Measurements from ENCODE around the gene NEAT1.
A peak's percentile ranks its signal among the peaks of the same experiment; 100 is the strongest.

NEAT1 gene

DNA sequence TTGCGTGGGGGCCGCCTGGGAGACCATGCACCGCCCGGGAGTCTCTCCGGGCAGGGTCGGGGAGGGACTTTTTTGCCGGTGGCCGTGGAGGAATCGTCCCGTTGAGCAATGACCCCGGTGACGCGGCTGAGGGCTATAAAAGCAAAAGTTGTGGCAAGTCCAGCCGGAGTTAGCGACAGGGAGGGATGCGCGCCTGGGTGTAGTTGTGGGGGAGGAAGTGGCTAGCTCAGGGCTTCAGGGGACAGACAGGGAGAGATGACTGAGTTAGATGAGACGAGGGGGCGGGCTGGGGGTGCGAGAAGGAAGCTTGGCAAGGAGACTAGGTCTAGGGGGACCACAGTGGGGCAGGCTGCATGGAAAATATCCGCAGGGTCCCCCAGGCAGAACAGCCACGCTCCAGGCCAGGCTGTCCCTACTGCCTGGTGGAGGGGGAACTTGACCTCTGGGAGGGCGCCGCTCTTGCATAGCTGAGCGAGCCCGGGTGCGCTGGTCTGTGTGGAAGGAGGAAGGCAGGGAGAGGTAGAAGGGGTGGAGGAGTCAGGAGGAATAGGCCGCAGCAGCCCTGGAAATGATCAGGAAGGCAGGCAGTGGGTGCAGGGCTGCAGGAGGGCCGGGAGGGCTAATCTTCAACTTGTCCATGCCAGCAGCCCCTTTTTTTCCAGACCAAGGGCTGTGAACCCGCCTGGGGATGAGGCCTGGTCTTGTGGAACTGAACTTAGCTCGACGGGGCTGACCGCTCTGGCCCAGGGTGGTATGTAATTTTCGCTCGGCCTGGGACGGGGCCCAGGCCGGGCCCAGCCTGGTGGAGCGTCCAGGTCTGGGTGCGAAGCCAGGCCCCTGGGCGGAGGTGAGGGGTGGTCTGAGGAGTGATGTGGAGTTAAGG, at the start of gene NEAT1:
NEAT1 (plus strand) TSS at position 166 of the 883 bp plus-strand sequence.
- H3K4me3 Mint-ChIP-seq: peak within 1 kb of the TSS; percentile 100
- peaks cover 56% of the 10 kb centered on the region for H3K36me3 Mint-ChIP-seq
- no peaks in the 10 kb centered on the region for H3K27me3 Mint-ChIP-seq
- no peaks in the 10 kb centered on the region for H3K9me3 Mint-ChIP-seq
- H3K4me1 Mint-ChIP-seq: peaks cover 63% of the 10 kb centered on the region
- H3K27ac Mint-ChIP-seq: peak within 1 kb of the TSS; percentile 96
- peak; percentile 20 for ATAC-seq

DNA sequence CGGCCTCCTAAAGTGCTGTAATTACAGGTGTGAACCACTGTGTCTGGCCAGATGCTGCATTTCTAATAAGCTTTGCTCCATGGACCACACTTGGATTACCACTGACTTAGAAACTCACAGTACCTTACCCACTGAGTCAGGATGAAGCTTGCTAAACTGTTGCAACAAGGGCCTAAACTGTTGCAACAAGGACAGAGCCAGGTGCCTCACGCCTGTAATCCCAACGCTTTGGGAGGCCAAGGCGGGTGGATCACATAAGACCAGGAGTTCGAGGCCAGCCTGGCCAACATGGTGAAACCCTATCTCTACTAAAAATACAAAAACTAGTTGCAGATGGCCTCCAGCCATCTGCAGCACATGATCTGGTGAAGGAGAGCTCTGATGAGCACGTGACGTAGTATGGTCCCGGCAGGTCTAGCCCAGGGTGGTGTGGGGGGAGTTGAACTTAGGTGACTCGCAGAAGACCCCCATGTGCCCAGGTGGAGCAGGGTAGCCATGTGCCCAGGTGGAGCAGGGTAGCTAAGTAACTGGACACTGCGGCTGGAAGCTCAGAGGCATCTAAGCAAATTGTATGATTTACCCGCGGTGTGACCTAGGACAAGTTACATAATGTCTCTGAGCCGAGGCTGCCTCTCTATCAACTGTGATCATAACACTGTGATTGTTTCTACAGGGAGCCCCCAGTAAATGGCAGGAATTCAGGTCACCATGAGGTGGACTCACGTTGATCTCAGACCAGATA, 48.6 kb upstream of the NEAT1 start:
- H3K27ac Mint-ChIP-seq: peak overlapping the region; percentile 46
- no peaks in the 10 kb centered on the region for H3K36me3 Mint-ChIP-seq
- no peaks in the 10 kb centered on the region for H3K9me3 Mint-ChIP-seq
- H3K4me3 Mint-ChIP-seq: no peak overlapping the region
- no peak for ATAC-seq
- no peaks in the 10 kb centered on the region for H3K27me3 Mint-ChIP-seq
- peaks cover 23% of the 10 kb centered on the region for H3K4me1 Mint-ChIP-seq

DNA sequence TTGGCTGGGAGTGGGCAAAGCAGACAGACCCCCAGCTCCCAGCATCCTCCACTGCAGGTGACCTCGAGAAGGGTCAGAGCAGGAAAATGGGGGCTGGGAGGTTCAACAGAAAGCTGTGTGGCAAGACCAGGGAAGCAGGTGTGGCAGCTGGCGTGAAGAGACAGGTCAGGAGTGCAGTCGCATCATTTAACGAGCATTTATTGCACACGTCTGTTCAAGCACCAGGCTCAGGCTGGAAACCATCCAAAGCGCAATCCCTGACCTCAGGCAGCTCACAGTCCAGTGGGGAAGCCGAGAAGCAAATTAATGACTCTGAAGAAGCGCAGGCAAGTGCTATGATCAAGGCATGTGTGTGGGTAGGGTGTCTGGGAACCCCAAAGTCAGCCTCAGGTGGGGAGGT, 47.6 kb upstream of the NEAT1 start:
- Mint-ChIP-seq H3K27me3 (no peaks in the 10 kb centered on the region), H3K36me3 (no peaks in the 10 kb centered on the region), H3K9me3 (no peaks in the 10 kb centered on the region), H3K27ac (peak overlapping the region; percentile 13), H3K4me3 (no peak overlapping the region), H3K4me1 (peaks cover 26% of the 10 kb centered on the region)
- no peak for ATAC-seq

DNA sequence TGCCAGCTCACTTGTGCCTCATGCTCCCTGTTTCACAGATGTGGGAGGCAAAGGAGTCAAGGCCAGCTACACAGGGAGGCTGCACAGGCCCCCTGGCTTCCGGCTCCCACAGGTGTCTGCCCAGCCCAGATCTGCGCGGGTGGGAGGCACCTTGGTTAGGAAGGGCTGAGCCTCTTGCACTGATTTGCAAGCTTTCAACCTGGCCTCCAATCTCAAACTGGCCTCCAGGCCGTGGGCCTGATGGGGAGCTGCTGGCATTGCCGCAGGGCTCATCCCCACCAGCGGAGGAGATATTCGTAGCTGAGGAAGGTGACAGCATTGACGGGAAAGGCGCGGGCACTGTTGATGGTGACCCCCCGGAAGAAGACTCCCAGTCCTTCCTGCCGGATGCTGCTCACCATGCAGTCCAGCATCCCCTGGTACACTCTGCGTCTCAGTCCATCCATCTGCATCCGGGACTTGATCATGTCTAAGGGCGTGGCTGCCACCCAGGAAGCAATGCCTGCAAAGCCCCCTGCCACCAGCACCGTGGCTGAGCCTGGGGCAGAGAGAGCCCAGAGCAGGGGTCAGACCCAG, 46.4 kb upstream of the NEAT1 start:
- Mint-ChIP-seq H3K27me3 (no peaks in the 10 kb centered on the region), H3K4me3 (no peak overlapping the region), H3K27ac (peak overlapping the region; percentile 96), H3K36me3 (no peaks in the 10 kb centered on the region), H3K4me1 (peaks cover 33% of the 10 kb centered on the region), H3K9me3 (no peaks in the 10 kb centered on the region)
- ATAC-seq: no peak

DNA sequence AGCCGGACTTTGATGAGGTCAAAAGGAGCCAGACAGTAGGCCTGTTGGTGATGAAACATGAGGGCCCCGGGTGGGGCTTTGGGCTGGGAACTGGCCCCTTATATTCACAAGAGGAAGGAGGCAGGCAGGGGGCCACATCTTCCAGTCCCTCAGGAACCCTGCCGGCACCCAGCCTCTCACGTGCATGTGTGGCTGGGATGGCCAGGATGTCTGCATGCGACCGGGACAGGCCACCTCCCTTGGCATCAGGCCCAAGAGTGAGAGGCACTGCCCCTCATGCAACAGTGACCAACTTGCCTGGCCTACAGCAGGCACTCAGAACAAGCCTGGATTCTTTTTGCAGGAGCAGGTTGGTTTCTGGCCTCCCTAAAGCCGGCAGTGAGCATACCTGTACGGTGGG, 45.6 kb upstream of the NEAT1 start:
- no peaks in the 10 kb centered on the region for H3K27me3 Mint-ChIP-seq
- peaks cover 37% of the 10 kb centered on the region for H3K4me1 Mint-ChIP-seq
- H3K9me3 Mint-ChIP-seq: no peaks in the 10 kb centered on the region
- H3K27ac Mint-ChIP-seq: peak overlapping the region; percentile 96
- no peak overlapping the region for H3K4me3 Mint-ChIP-seq
- H3K36me3 Mint-ChIP-seq: no peaks in the 10 kb centered on the region
- no peak for ATAC-seq

DNA sequence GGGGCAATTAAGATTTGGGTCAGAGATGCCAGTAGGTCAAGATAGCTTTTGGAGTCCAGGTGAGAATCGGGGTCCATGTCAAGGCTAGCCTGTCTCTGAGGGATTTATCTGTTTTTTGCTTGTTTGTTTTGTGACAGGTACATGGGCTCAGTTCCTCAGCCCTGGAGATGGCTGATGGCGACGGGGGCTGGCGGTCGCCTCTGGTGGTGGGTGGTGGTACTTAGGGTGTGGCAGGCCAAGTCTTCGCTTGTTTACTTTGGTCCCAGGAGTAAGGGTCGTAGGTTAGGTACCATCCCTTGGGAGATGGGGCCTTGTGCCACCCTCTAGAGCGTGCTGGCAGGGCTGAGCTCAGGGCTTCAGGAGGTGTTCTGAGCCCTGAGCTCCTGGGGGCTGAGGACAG, 44.8 kb upstream of the NEAT1 start:
- H3K9me3 Mint-ChIP-seq: no peaks in the 10 kb centered on the region
- H3K27me3 Mint-ChIP-seq: no peaks in the 10 kb centered on the region
- ATAC-seq: no peak

DNA sequence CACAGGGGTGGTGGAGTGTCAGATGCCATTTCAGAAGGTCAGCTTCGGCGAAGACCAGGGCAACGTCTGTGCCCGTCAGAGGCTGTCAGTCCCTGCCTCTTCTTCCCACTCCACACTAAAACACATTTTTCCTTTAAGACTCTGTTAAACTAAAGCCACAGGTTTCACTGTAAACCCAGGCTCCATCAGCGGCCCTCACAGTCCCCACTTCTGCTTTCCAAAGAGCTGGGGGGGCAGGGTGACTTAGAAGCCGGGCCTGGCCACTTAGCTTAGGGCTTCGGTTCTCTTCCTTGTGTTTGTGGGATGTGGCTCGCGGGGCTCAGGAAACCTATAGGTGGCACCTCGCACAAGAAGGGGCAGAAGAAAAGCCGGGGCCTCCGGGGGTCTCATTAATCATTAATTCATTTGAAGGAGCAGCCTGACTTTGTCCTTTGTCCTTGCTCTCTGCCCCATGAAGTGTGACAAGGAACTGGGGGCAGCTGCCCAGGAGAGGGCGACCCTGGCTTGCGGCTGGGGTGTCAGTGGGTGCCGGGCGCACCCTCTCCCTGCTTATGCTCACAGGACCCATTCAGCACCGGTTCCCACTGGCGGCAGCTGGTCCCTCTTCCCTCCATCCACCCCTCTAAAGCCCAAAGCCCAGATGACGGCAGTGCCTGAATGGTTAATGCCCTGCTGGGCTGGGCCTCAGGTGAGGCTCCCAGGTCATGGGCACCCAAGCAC, 44.2 kb upstream of the NEAT1 start:
- H3K9me3 Mint-ChIP-seq: no peaks in the 10 kb centered on the region
- H3K27me3 Mint-ChIP-seq: no peaks in the 10 kb centered on the region
- H3K4me3 Mint-ChIP-seq: peak overlapping the region; percentile 35
- peak overlapping the region; percentile 96 for H3K27ac Mint-ChIP-seq
- peak; percentile 57 for ATAC-seq
- H3K4me1 Mint-ChIP-seq: peaks cover 48% of the 10 kb centered on the region
- H3K36me3 Mint-ChIP-seq: no peaks in the 10 kb centered on the region

More for the DNA sequence above, 44.8 kb upstream of the NEAT1 start:
- H3K27ac Mint-ChIP-seq: peak overlapping the region; percentile 96
- no peaks in the 10 kb centered on the region for H3K36me3 Mint-ChIP-seq
- H3K4me1 Mint-ChIP-seq: peaks cover 42% of the 10 kb centered on the region
- no peak overlapping the region for H3K4me3 Mint-ChIP-seq

DNA sequence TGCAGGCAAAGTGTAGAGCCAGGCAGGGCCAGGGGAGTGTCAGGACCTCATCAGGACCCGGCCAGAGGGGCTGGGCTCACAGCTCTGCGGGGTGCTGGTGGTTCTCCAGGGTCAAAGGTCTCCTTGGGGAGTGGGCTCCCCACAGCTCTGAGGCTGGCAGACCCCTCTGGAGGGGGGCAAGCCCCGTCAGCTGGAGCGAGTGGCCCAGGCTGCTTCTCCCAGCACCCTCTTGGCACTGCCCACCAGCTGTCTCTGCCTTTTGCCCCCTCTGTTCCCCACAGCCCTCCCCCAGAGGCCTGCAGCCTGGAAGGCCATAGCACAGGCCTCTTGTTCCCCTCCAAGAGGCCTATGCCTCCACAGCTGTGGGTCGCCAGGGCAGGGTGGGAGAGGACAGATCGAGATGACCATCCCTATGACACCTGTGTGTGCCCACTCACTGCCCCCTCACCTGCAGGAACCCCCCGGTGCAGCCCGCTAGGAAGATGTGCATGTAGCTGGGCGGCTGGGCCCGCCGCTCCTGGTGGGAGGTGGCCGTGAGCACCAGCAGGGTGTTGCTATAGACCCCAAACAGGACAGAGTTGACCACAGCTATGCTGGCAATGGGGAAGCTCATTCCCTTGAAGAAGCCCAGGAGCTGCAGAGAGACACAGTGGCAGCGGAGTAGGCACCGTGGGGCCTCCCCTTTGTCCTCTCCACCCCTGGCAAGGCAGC, 43.5 kb upstream of the NEAT1 start:
- Mint-ChIP-seq H3K9me3 (no peaks in the 10 kb centered on the region), H3K36me3 (no peaks in the 10 kb centered on the region), H3K4me1 (peaks cover 55% of the 10 kb centered on the region), H3K4me3 (no peak overlapping the region), H3K27me3 (no peaks in the 10 kb centered on the region), H3K27ac (peak overlapping the region; percentile 96)
- no peak for ATAC-seq

DNA sequence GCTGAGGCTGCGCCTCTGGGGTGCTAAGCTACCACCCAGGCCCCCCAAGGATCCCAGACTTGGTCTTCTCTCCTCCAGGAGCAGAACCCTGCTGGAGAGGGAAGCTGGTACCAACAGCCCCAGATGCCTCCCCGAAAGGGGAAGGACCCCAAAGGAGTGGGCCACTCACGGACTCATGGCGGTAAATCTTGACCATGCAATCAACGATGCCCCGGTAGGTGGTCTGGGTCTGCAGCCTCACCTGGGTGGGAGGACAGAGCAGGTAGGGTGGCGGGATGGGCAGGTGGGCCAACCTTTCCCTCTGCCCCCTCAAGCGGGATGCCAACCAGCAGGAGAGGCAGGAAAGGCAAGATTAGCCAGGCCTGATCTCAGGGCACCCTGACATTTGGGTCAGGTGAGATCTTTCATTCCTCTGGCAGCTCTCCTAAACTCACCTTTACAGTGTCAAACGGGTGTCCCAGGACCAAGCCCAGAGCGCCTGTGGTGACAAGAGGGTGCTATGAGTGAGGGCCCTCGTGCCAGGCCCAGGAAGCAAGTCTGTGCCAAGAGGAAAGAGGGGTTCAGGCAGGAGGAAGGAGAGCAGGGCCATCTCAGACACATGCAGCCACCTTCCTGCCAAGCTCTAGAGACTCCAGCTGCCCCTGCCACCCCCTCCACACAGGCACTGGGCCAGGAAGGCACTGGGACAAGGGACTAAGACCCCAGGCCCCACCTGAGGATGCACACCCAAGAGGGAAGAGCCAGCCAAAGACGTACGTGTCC, 42.7 kb upstream of the NEAT1 start:
- Mint-ChIP-seq H3K27ac (peak overlapping the region; percentile 96), H3K27me3 (no peaks in the 10 kb centered on the region), H3K4me1 (peaks cover 63% of the 10 kb centered on the region), H3K4me3 (no peak overlapping the region), H3K36me3 (no peaks in the 10 kb centered on the region), H3K9me3 (no peaks in the 10 kb centered on the region)
- ATAC-seq: no peak

DNA sequence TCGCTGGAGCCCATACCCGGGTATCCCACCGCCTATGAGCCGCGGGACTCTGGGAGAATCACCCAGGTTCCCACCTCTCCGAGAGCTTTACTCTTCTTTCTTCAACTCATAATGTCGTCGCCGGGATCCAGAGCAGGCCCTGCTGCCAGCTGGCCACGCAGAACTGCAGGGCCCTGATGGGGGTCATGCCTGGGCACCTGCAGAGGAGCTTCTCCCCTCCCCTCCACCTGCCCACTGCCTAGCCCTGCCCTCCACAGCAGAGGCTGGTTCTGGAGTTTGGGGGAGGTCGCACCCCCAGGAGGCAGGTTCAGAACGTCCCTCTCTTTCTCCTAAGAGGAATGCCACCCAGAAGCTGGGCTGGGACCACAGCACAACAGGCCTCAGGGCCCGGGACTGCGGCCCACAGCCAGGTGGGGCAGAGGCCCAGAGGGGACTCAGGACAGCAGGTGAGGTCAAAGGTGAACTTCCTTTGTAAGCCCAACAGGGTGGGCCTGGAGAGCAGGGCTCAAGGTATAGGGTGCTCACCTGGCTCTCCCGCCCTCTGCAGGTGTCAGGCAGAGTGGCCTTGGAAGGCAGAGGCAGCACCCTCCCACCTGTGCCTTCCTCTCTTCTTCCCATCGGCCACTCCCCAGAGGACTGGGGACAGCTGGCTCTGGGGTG, 42.0 kb upstream of the NEAT1 start:
- Mint-ChIP-seq H3K27me3 (no peaks in the 10 kb centered on the region), H3K9me3 (no peaks in the 10 kb centered on the region), H3K4me1 (peaks cover 70% of the 10 kb centered on the region), H3K27ac (peak overlapping the region; percentile 96), H3K4me3 (no peak overlapping the region), H3K36me3 (no peaks in the 10 kb centered on the region)
- ATAC-seq: no peak

DNA sequence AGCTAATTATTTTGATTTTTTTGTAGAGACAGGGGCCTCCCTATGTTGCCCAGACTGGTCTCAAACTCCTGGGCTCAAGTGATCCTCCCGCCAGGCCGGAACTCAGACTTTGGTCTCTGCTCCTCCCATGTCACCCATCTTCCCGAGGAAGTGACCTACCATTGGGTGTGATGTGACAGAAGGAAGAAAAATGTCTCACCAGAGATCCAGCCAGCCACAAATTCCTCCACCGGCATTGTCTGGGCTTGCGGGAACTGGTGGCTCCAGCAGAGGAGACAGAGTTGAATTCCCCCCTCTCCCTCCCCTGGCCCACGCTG, 40.9 kb upstream of the NEAT1 start:
- no peaks in the 10 kb centered on the region for H3K27me3 Mint-ChIP-seq
- no peaks in the 10 kb centered on the region for H3K9me3 Mint-ChIP-seq
- peaks cover 75% of the 10 kb centered on the region for H3K4me1 Mint-ChIP-seq
- H3K4me3 Mint-ChIP-seq: peak overlapping the region; percentile 81
- no peaks in the 10 kb centered on the region for H3K36me3 Mint-ChIP-seq
- peak overlapping the region; percentile 96 for H3K27ac Mint-ChIP-seq
- ATAC-seq: no peak

DNA sequence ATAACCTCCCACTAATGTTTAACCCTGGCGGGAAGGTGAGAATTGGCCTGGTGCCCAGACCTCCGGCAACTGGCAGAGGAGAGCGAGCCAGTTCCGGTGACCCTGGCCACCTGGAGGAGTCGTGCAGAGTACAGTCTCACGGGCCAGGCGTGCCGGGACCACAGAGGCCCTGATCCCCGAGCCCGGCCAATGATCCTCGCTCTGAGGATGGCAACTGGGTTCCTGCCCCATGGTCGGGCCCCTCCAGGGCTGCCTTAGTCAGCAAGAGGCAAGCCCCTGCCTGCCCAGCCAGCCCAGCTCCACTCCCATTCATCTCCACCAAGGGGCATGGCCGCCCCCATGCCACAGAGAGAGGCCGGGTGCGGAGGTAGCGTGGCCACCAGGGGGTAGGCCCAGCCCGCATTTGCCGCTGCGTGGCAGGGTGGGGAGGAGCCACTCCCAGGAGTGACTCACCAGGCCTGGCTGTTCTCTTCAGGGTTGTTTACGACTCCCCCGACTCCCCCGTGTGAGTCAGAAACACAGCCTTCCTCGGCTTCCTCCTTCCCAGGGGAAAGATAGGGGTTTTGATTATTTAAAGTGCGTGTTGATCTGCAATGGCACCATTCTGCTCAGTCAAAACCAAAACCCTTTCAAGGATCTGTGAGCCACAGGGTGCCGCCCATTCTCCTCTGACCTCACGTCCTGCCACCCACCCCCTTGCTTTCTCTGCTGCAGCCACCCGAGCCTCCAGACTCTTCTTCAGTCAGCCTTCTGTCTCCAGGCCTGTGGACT, 40.4 kb upstream of the NEAT1 start, which contains the start of gene SLC25A45:
SLC25A45 (minus strand) TSS at position 614 of the 771 bp plus-strand sequence. CDS start 695 bp downstream, outside the sequence.
- H3K9me3 Mint-ChIP-seq: no peaks in the 10 kb centered on the region
- H3K4me1 Mint-ChIP-seq: peaks cover 79% of the 10 kb centered on the region
- H3K4me3 Mint-ChIP-seq: peak within 1 kb of the TSS; percentile 81
- peak; percentile 93 for ATAC-seq
- peak within 1 kb of the TSS; percentile 96 for H3K27ac Mint-ChIP-seq
- H3K27me3 Mint-ChIP-seq: no peaks in the 10 kb centered on the region
- H3K36me3 Mint-ChIP-seq: no peaks in the 10 kb centered on the region

DNA sequence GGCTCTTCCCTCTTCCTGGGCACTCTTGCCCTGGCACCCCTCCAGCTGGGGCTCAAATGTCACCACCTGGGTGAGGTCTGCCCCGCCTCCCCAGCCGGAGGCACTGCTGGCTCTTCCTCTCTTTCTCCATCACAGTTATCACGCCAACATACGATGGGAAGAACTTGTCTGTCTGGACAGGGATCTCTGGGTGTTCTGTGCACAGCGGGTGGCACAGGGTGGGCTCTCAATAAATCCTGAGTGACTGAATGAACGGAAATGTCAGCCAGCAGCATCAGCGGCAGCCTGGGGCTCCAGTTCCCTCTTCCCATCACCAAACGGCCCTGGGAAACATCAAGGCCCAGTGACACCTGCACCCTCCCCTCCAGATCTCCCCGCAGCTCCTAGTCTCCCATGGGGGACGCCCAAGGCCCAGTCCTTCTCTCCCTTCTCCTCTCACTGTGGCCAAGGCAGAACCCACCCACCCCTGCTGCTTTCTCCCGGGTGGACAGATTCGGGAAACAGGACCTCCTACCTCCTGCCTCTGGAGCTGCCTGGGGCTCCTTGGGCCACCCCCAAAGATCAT, 39.7 kb upstream of the NEAT1 start:
- no peak for ATAC-seq
- Mint-ChIP-seq H3K27ac (peak overlapping the region; percentile 96), H3K36me3 (no peaks in the 10 kb centered on the region), H3K9me3 (no peaks in the 10 kb centered on the region), H3K27me3 (no peaks in the 10 kb centered on the region), H3K4me3 (peak overlapping the region; percentile 81), H3K4me1 (peaks cover 79% of the 10 kb centered on the region)
